M059J (cell line): Measurements from ENCODE around the gene SAMD1. TPM values are rescaled to one million over a fixed set of nuclear protein-coding genes. Genes with fewer than 3 reads are reported as not detected.

Experiments used
- DNase-seq: peaks from one replicate; pipeline ENCODE4 v3.0.0-alpha.2; 2012; ENCODE audit warnings: low read depth
- total RNA-seq: library from RNA; depleted of rRNA; stranded (reverse); fragments of >200 nt; shearing (Covaris generic); gene quantifications from 2 replicates; pipeline ENCODE4 v1.2.3, GENCODE V29; 2014; rRNA removed

Gene SAMD1
- 10.5 and 43.2 TPM in 2 replicates for total RNA-seq

- peak; percentile 79 for DNase-seq
Observed at GRCh38 chr19:14090509-14091080, at the start of gene SAMD1. SAMD1 (minus strand) TSS chr19:14090751.

- no peak for DNase-seq
Observed at GRCh38 chr19:14139944-14140343, 49.4 kb upstream of the SAMD1 start.

GRCh38 chr19:14138576-14139265 lies 48.2 kb upstream of the SAMD1 start:
- DNase-seq, result peak; percentile 59

GRCh38 chr19:14136509-14137281 lies 46.1 kb upstream of the SAMD1 start, which contains the start of gene ASF1B:
ASF1B (minus strand) TSS chr19:14136589; CDS start chr19:14136456, 133 bp downstream.
- peak; percentile 100 for DNase-seq

GRCh38 chr19:14135985-14136508 lies 45.5 kb upstream of the SAMD1 start:
- no peak for DNase-seq

- no peak for DNase-seq
Observed at GRCh38 chr19:14135355-14135754, 44.8 kb upstream of the SAMD1 start.

GRCh38 chr19:14127929-14128509 lies 37.5 kb upstream of the SAMD1 start:
- no peak for DNase-seq

- DNase-seq, result no peak
Observed at GRCh38 chr19:14127176-14127575, 36.6 kb upstream of the SAMD1 start.

GRCh38 chr19:14122924-14123323 lies 32.4 kb upstream of the SAMD1 start:
- DNase-seq, result no peak

- no peak for DNase-seq
Observed at GRCh38 chr19:14120497-14120780, 29.9 kb upstream of the SAMD1 start.

- DNase-seq, result no peak
Observed at GRCh38 chr19:14119644-14120496, 29.3 kb upstream of the SAMD1 start.

GRCh38 chr19:14119146-14119545 lies 28.6 kb upstream of the SAMD1 start:
- no peak for DNase-seq

GRCh38 chr19:14118165-14119051 lies 27.9 kb upstream of the SAMD1 start:
- peak; percentile 40 for DNase-seq

- DNase-seq, result peak; percentile 98
Observed at GRCh38 chr19:14117668-14118164, 27.2 kb upstream of the SAMD1 start, which contains the start of gene PRKACA. PRKACA (minus strand) TSS chr19:14117762; CDS start chr19:14117547, 215 bp downstream.

GRCh38 chr19:14116918-14117578 lies 26.5 kb upstream of the SAMD1 start:
- no peak for DNase-seq

GRCh38 chr19:14116525-14116917 lies 26.0 kb upstream of the SAMD1 start:
- no peak for DNase-seq

GRCh38 chr19:14115756-14116155 lies 25.2 kb upstream of the SAMD1 start:
- DNase-seq, result no peak

GRCh38 chr19:14114854-14115253 lies 24.3 kb upstream of the SAMD1 start:
- DNase-seq, result no peak

- DNase-seq, result no peak
Observed at GRCh38 chr19:14114439-14114838, 23.9 kb upstream of the SAMD1 start.
